HCT116 (cell line): ENCODE results near the gene ACBD5.

Experiments used
- EZH2 ChIP-seq: fragments of 200-600 bp; sonication (generic); IDR thresholded peaks from 2 replicates; pipeline ENCODE4 v1.6.1; 2017; ENCODE audit warnings: antibody characterized with exemption, mixed run types
- EZH2phosphoT487 ChIP-seq: fragments of 200-600 bp; IDR thresholded peaks from 2 replicates; pipeline ENCODE4 v1.6.1; 2018; ENCODE audit warnings: antibody characterized with exemption, borderline replicate concordance
- JUND ChIP-seq: IDR thresholded peaks from 2 replicates; pipeline ENCODE4 v1.6.1; 2012
- POLR2A ChIP-seq: IDR thresholded peaks from 2 replicates; pipeline ENCODE4 v1.7.0; 2011; ENCODE audit warnings: borderline replicate concordance; ENCODE audit not compliant: insufficient read depth, insufficient read length; ENCODE audit errors: extremely low read depth
- RAD21 ChIP-seq: IDR thresholded peaks from 2 replicates; pipeline ENCODE4 v1.6.1; 2012; ENCODE audit warnings: low read depth, mild to moderate bottlenecking
- YY1 ChIP-seq: IDR thresholded peaks from 2 replicates; pipeline ENCODE4 v1.6.1; 2011; ENCODE audit warnings: low read length, low read depth, moderate library complexity, mild to moderate bottlenecking; ENCODE audit not compliant: insufficient replicate concordance; ENCODE audit errors: extremely low read depth
- ZFX ChIP-seq: fragments of 450-650 bp; IDR thresholded peaks from 2 replicates; pipeline ENCODE4 v1.6.1; 2017
- ZNF274 ChIP-seq: fragments of 200-500 bp; sonication (Bioruptor generic); IDR thresholded peaks from 2 replicates; pipeline ENCODE4 v1.6.1; 2014; ENCODE audit warnings: mild to moderate bottlenecking, low read depth, low read length, inconsistent platforms
- TF ChIP-seq, protein P1 (sequence below), 3 experiments: fragments of 200-600 bp in 1 of 3; sonication (generic) in 1 of 3; IDR thresholded peaks in 2 of 3; conservative IDR thresholded peaks in 1 of 3; 2 replicates each; pipeline ENCODE4 v1.5.1; 2012 to 2017; ENCODE audit warnings: low read depth in 2 of 3, low read length in 2 of 3, antibody characterized with exemption in 1 of 3, borderline replicate concordance in 1 of 3, control low read depth in 1 of 3, mild to moderate bottlenecking in 1 of 3, mixed read lengths in 1 of 3, mixed run types in 1 of 3, moderate library complexity in 1 of 3; ENCODE audit not compliant: insufficient read depth in 1 of 3

DNA sequence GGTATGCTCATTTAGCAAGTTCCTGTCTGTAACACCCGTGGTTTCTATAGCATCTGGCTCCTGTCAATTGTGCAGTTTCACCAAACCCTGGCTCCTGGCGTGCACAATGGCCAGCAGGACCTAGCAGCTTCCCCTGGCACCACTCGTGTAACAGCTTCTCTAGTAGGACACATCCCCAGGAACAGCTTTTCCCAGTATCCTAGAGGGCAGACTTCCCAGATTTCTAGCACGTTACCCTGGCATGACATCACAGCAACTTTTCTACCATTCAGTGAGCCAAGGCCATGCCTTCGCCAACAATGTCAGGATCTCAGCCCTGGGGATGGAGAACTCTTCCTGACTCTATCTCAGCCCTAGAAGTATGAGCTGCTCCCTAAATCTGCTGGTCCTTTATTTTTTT is 92.9 kb downstream of the ACBD5 start:
- no peak for TF ChIP-seq POLR2A
- TF ChIP-seq, protein P1, sequence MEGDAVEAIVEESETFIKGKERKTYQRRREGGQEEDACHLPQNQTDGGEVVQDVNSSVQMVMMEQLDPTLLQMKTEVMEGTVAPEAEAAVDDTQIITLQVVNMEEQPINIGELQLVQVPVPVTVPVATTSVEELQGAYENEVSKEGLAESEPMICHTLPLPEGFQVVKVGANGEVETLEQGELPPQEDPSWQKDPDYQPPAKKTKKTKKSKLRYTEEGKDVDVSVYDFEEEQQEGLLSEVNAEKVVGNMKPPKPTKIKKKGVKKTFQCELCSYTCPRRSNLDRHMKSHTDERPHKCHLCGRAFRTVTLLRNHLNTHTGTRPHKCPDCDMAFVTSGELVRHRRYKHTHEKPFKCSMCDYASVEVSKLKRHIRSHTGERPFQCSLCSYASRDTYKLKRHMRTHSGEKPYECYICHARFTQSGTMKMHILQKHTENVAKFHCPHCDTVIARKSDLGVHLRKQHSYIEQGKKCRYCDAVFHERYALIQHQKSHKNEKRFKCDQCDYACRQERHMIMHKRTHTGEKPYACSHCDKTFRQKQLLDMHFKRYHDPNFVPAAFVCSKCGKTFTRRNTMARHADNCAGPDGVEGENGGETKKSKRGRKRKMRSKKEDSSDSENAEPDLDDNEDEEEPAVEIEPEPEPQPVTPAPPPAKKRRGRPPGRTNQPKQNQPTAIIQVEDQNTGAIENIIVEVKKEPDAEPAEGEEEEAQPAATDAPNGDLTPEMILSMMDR (IDR thresholded peaks at IDR 0.05 in 2 of 3, conservative IDR thresholded peaks at IDR 0.05 in 1 of 3; ENCODE audit: borderline replicate concordance in 1 of 3, insufficient read depth in 1 of 3, low read depth in 2 of 3, low read length in 2 of 3), result no peak
- TF ChIP-seq EZH2, result no peak
- no peak for TF ChIP-seq YY1
- TF ChIP-seq EZH2phosphoT487, result no peak
- TF ChIP-seq ZNF274, result no peak
- TF ChIP-seq ZFX, result no peak
- no peak for TF ChIP-seq JUND
- no peak for TF ChIP-seq RAD21
